OCI-M1 (cell line): ENCODE results near the gene SGF29.
"Not testable (repeated sequence)": the region's sequence is repeated elsewhere in the genome, so short reads cannot be mapped to it uniquely, and the experiment has no call there.

Experiments
- DNase-seq: peaks from one replicate; lab custom pipeline; 2025; lab: John Stamatoyannopoulos, UW

Gene SGF29

DNA sequence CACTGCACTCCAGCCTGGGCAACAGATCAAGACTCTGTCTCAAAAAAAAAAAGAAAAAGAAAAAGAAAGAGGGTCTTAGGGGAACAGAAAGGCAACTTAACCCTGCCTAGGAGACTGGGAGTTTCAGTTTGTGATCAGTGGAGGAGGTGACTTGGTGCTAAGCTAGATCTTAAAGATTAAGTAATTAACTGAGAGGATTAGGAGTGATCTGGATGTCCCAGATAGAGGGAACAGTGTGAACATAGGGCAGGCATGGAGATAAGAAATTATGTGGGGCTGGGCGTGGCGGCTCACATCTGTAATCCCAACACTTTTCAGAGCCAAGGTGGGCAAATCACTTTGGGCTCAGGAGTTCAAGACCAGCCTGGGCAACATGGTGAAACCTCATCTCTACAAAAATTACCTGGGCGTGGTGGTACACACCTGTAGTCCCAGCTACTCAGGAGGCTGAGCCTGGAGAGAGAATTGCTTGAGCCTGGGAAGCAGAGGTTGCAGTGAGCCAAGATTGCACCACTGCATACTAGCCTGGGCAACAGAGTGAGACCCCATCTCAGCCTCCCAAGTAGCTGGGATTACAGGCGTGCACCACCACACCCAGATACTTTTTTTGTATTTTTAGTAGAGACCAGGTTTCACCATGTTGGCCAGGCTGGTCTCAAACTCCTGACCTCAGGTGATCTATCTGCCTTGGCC, 12.7 kb downstream of the SGF29 start:
- not testable (repeated sequence) for DNase-seq

DNA sequence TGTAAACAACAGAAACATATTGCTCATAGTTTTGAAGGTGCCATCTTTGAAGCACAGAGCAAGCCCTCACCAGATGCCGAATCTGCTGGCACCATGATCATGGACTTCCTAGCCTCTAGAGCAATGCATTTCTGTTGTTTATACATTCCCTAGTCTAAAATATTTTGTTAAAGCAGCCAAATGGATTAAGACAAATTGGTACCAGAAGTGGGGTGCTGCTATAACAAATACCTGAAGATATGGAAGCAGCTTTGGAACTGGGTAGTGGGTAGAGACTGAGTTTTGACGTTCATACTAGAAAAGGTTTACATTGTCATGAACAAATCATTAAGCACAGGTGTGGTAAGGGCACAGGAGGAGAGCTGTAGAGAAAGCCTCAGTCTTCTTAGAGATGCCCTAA, 13.6 kb downstream of the SGF29 start:
- DNase-seq: no peak

DNA sequence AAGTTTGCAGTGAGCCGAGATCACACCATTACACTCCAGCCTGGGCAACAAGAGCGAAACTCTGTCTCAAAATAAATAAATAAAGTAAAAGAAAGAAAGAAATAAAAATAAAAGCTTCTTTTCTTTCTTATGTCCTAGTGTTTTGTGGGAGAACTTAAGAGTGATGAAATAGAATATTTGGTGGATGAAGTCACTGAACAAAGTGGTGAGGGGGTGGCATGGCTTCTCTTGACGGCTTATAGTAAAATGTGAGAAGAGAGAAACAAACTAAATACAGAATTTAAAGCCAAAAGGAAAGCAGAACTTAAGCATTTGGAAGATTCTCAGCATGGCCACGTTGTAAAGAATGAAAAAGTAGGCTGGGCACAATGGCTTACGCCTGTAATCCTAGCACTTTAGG, 15.3 kb downstream of the SGF29 start:
- no peak for DNase-seq

DNA sequence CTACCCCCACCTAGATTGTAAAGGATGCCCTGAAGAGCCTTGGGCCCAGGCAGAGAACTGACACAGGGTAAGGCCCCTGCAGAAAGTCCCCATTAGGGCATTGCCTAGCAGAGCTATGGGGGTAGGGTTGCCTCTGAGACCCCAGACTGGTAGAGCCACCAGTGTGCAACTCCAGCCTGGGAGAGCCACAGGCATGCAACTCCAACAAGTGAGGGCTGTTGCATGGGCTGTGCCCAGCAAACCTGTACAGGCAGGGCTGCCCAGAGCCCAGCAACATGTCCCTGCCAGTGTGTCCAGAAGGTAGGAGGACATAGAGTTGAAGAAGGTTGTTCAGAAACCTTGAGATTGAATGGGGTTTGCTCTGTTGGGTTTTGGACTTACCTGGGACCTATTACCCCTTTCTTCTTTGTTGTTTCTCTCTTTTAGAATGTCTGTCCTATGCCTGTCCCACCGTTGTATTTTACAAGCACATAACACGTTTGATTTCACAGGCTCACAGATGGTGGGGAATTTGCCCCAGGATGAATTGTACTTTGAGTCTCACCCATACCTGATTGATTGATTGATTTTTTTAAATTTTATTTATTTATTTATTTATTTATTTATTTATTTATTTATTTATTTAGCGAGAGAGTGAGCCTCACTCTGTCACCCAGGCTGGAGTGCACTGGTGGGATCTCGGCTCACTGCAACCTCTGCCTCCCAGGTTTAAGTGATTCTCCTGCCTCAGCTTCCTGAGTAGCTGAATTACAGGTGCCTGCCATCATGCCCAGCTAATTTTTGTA, 16.4 kb downstream of the SGF29 start:
- DNase-seq: no peak

DNA sequence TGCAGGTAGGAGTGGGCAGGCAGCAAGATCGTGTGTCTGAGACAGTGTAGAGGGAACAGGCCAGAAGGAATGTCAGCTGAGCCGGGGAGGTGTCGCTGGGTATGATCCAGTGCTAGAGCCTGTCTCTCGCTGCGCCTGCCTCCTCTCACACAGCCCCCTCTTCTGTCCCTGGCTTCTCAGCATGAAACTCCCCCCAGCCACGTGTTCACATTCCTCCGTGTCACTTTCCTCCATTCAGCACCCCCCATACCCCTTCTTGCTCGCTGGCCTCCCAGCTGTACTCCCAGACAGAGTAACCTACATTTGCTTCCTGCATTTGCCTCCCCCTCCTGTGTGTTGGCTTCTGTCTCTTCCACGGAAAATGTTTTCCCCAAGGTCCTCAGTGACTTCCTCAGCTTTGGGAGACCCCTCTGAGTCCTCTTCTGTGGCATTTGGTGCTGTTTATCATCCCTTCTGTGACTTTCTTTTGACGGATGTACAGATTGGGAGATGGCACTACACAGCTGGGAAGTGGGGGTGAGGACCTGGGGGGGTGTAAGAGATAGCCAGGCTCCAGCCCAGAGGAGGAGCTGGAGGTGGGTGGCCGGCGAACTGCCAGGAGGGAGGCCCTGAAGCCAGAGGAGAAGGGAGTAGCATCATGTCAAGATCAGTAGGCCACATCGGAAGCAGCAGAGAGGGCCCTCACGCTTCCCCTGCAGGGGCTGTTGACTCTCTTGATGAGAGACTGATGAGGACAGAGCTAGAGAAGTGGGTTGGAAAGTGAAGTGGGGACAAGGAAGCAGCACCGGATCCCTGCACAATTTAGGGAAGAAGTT, 19.2 kb downstream of the SGF29 start:
- DNase-seq: no peak

DNA sequence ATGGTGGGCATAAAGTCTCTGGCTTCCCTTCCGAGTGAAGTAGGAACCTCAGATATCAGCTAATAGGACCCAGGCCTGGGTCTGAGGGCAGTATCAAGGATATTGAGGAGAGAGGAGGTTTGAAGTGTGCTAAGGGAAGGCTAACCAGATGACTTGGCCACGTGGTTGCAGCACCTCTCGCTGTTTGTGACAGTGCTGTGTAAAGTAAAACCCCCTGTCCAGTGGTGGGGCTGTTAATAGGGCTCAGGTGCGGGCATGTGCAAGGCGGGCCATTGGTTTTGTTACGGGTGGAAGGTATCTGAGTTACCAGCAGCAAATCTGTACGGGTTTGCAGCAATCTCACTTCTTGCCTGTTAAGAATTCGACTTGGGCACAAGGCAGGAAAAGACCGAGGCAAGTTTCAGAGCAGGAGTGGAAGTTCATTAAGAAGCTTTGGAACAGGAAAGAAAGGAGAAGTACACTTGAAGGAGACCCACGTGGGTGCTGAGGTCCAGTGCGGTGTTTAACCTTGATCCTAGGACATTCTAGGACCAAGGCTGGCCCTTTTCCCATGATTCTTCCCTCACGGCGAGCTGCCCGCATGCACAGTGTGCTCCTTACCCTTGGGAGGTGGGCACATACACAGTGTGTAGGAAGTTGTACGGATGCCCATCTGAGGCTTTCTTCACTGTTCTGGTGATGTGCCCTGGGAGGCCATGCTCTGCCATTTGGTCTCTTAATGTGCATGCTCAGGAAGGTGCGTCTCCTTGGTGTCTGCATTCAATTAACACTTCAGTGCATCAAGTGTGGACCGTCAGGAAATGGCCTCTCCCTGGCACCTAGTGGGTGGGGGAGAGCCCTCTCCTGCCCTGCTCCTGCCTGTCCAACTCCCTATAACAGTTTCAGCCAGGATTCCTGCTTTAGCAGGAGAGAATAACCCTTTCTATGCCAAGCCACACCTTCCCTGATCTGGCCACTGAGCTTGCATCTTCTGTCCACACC, 20.3 kb downstream of the SGF29 start:
- no peak for DNase-seq

DNA sequence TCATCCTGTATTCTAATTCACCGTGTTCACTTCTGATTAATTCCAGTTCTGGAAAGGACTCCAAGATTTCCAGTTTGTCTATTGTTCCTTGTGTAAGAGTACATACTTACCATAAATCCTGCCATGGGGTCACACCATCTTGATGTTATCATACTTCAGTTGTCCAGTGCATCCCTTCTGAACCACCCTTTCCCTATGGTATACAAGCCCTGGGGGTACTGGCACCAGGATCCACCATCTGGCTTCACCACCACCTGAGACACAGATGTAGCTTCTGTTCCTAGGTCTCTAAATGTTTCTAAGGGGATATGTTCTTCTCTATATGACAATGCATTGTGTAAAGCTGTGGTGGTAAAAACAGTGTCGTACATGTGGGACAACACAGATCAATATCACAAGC, 21.2 kb downstream of the SGF29 start:
- DNase-seq: no peak

DNA sequence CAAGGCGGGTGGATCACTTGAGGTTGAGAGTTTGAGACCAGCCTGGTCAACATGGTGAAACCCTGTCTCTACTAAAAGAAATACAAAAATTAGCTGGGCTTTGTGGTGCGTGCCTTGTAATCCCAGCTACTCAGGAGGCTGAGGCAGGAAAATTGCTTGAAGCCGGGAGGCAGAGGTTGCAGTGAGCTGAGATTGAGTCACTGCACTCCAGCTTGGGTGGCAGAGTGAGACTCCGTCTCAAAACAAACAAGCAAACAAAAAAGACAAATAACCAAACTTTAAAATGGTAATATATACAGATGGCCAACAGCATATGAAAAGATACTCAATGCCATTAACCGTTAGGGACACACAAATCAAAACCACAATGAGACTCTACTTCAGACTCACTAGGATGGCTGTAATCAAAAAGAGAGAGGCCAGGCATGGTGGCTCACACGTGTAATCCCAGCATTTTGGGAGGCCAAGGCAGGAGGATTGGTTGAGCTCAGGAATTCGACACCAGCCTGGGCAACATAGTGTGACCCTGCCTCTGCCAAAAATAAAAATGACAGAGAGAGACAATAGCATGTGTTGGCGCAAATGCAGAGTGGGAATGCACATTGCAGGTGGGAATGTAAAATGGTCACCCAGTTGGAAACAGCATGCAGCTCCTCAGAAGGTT, 21.9 kb downstream of the SGF29 start:
- DNase-seq: no peak

DNA sequence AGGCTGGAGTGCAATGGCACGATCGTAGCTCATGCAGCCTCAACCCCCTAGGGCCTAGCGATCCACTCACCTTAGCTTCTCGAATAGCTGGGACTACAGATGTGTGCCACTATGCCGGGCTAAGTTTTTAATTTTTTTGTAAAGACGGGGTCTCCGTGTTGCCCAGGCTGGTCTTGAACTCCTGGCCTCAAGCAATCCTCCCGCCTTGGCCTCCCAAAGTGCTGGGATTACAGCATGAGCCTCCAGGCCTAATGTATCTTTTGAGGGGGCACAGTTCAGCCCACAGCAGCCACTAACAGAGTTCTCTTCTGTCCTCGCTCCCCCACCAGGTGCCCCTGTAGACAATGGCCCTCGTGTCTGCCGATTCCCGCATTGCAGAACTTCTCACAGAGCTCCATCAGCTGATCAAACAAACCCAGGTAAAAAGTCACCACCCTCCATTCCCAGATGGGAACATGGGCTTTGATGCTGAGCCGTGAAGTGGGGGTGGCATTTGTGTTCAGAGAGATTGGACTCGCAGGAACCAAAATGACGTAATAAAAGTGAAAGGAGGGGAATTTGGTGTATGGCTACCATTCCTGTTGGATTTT, 27.1 kb downstream of the SGF29 start:
- DNase-seq: no peak

DNA sequence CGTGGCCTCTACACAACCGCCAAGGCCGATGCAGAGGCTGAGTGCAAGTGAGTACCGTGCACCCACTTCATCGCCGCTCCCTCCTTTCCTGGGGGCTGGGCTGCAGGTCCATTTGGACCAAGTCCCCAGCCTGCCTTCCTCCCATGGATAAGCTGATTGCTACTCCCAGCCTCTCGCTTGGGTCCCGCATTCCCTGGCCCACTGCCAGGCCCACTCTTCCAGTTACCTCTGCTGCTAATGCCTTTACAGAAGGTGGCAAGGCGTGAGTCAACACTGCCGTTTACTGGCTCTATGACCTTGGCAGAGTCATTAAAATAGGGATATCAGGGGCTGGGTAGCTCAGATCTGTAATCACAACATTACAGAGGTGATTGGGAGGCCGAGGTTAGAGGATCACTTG, 32.0 kb downstream of the SGF29 start:
- no peak for DNase-seq

DNA sequence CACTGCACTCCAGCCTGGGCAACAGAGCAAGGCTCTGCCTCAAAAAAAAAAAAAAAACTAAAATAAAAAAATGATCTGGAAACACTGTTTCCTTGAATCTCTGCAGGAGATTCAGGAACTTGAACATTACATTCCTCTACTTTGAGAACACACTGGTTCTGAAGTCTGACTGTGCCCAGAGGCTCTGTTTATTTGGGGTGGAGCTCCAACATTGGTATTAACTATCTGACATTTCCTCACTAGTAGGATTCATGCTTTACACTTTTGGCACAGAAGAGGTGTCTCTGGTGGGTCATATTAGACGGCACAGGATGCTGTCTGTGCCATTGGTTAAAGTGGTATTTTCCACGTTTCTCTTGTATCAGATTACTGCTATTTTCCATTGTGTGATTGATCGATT, 32.7 kb downstream of the SGF29 start:
- no peak for DNase-seq

DNA sequence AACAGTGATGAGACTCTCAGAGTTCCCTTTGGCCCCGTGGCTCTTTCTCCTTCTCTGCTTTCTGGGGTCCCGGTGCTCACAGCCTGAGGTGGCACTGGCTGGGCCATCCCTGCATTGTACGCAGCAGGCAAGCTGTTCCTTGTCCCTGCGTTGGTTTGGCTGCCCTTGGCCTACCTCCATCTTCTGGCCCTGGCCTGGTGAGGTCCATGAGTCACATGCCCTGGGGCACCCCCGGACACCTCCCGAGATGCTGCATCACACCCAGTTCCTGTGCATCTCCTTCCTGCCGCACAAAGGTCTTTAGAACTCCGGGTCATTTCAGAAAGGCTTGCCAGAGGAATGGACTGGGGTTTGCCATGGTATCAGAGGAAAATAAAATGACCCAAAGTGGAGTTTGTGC, 33.7 kb downstream of the SGF29 start:
- no peak for DNase-seq

DNA sequence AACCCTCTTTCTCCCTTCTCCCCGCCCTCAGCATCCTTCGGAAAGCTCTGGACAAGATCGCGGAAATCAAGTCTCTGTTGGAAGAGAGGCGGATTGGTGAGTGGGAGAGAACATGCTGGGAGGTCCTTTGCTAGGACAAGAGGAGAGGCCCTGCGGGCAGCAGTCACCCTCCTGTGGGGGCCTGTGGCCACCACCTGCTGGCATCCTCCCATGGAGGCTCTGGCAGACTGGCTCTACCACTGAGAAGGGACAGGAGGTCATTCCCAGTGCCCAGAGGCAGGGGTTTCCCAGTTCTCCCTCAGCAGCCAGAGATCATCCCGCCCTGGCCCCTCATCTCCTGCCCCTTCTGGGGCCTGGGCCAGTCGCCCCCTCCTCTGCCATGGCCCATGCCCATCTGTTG, 35.3 kb downstream of the SGF29 start:
- DNase-seq: no peak

DNA sequence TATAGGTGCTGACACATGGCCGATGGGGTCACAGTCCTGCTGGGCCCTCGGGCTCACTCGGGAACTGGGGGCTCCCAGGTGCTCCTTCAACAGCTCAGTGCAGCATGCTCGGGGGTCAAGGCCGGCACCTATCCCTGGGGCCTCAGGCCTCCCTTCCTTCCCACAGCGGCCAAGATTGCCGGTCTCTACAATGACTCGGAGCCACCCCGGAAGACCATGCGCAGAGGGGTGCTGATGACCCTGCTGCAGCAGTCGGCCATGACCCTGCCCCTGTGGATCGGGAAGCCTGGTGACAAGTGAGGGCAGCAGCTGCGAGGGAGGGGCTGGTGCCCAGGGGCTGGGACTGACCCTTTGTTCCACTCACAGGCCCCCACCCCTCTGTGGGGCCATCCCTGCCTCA, 36.2 kb downstream of the SGF29 start:
- DNase-seq: no peak

DNA sequence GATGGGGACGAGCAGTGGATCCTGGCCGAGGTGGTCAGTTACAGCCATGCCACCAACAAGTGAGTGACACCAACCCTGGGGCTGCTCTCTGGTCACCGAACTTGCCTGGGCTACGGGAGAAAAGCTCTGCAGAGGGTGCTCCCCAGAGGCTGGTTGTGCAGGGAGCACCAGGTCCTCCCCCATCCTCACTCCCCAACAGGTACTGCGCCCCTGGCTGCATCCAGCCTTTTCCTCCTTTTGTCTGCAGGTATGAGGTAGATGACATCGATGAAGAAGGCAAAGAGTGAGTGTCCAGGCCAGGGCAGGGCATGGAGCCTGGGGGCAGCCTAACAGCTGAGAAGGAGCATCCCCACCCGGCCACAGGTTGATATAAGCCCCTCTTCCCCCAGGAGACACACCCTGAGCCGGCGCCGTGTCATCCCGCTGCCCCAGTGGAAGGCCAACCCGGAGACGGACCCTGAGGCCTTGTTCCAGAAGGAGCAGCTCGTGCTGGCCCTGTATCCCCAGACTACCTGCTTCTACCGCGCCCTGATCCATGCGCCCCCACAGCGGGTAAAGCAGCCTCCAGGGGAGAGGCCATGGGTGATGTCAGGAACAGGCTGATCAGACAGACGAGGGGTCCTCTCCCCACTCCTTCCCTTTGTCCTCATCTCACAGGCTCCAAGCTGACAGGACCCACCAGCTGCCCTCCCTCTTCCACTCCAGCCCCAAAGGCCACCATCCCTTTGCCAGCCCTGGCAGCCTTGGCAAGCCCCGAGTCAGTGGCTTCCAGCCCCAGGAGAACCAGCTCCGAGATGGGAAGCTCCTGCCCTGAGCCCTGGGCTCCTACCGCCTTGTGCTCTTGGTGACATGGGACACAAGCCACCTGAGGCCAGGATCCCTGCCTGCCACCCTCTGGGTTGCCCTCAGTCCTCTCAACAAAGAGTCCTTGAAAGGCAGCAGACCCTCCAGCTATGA, 36.9 kb downstream of the SGF29 start:
- DNase-seq: no peak

DNA sequence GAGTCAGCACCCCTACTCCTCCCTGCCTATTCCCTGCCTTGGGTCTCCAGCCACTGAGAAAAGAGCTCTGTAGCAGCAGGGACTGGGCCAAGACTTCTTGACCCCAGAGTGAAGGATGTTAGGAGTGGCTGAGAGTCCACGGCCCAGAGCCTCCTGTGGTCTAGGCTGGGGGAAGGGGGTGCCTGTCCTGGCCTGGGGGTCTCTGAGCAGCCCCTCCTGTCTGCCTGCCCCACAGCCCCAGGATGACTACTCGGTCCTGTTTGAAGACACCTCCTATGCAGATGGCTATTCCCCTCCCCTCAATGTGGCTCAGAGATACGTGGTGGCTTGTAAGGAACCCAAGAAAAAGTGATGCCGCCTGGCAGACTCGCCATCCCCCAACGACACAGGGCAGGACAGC, 37.6 kb downstream of the SGF29 start:
- DNase-seq: no peak

DNA sequence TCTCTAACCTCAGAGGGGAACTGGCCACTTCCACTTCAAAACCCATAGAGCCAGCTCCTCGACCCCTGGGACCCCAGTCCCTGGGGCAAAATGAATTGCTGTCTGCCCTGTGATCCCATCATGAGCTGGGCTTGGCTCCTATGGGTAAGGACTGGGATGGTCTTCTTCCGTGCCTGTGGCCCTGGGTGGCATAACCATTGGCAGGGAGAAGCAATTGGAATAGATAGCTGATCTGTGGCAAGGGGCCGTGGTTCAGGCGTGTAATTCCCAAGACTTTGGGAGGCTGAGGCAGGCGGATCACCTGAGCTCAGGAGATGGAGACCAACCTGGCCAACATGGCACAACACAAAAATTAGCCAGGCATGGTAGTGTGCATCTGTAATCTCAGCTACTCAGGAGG, 38.8 kb downstream of the SGF29 start:
- DNase-seq: no peak

DNA sequence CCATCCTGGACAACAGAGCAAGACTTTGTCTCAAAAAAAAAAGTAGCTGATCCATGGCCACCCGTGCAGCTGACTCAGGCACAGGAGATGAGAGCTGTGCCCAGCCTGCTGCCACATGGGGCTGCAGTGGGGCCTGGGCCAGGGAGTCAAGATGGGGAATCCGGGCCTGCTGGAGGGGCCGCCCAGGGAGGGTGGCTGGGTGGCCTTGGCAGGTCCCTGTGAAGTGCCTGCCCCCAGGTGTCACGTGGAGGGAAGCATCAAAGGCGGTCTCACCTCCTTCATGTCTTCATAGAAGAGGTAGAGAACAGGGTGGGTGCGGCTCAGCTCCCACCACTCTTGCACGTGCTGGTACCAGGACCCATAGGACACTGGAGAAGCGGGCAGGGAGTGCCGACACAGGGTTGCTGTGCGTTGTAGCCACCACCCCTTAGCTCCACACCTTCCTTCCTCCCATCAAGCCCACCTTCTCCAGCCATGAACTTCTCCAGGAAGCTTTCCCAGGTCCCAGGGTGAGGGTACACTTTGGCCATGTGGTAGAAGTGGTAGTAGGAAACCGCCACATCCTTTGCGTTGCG, 39.3 kb downstream of the SGF29 start:
- DNase-seq: no peak

DNA sequence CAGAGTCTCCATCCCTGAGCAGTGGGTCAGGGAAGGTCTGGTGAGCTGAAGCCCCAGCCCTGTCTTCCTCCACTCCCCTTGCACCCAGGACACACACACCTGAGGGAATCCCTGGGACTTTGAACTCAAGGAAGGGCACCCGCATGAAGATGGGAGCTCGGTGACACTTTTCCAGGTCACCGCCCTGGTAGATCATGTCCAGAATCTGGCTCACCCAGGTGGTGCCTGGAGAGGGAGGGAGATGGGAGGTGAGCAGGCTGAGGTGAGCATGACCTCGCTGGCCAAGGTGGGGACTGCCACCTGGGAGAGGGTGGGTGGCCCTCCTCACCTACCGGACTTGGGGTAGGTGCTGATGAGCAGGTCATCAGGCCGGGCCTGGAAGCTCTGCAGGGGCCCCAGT, 41.7 kb downstream of the SGF29 start:
- DNase-seq: not testable (repeated sequence)
